Upper lobe of left lung (tissue), 4 donors: ENCODE measurements around the gene MRPS31.

Experiments
- EP300 ChIP-seq, 4 donors: sonication (generic); formaldehyde crosslinking; IDR thresholded peaks; one replicate each; pipeline ENCODE4 v1.5.1; 2017; ENCODE audit warnings: antibody characterized with exemption in 4 of 4, control low read depth in 2 of 4
- POLR2A ChIP-seq, 4 donors: fragments of 450-650 bp; IDR thresholded peaks; one replicate each; pipeline ENCODE4 v1.5.1; 2016 to 2017; ENCODE audit warnings: antibody characterized with exemption in 4 of 4, mild to moderate bottlenecking in 2 of 4
- POLR2AphosphoS5 ChIP-seq, 2 donors: sonication (generic); formaldehyde crosslinking; IDR thresholded peaks; one replicate each; pipeline ENCODE4 v1.5.1; 2017; ENCODE audit warnings: antibody characterized with exemption in 2 of 2
- TF ChIP-seq, protein P1 (sequence below), 6 experiments: fragments of 450-650 bp in 4 of 6; fragments of 200-600 bp in 2 of 6; sonication (generic) in 2 of 6; IDR thresholded peaks; one replicate each; pipeline ENCODE4 v1.5.1; 2016 to 2019; ENCODE audit warnings: antibody characterized with exemption in 6 of 6

DNA sequence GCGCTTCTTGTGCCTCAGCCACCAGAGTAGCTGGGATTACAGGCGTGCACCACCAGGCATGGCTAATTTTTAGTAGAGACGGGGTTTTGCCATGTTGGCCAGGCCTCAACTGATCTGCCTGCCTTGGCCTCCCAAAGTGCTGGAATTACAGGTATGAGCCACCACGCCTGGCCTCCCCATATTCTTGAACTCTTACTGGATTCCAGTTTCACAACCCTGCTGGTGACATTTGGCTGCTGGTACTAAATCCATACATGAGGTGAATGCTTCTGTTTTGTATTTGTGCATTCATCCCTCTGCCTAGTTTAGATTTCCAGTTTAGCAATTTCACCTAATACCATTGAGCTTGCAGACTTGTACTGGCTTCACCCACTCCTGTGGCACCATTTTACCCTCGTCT is 32.3 kb upstream of the MRPS31 start:
- TF ChIP-seq, protein P1, sequence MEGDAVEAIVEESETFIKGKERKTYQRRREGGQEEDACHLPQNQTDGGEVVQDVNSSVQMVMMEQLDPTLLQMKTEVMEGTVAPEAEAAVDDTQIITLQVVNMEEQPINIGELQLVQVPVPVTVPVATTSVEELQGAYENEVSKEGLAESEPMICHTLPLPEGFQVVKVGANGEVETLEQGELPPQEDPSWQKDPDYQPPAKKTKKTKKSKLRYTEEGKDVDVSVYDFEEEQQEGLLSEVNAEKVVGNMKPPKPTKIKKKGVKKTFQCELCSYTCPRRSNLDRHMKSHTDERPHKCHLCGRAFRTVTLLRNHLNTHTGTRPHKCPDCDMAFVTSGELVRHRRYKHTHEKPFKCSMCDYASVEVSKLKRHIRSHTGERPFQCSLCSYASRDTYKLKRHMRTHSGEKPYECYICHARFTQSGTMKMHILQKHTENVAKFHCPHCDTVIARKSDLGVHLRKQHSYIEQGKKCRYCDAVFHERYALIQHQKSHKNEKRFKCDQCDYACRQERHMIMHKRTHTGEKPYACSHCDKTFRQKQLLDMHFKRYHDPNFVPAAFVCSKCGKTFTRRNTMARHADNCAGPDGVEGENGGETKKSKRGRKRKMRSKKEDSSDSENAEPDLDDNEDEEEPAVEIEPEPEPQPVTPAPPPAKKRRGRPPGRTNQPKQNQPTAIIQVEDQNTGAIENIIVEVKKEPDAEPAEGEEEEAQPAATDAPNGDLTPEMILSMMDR (IDR thresholded peaks at IDR 0.05): no peak
- TF ChIP-seq POLR2AphosphoS5 (IDR thresholded peaks at IDR 0.05) (no peak), EP300 (IDR thresholded peaks at IDR 0.05) (no peak), POLR2A (IDR thresholded peaks at IDR 0.05) (no peak)
